Liver (tissue), 9 donors: Measurements from ENCODE around the gene NDUFS4. TPM values are rescaled to one million over a fixed set of nuclear protein-coding genes. Genes with fewer than 3 reads are reported as not detected.

ENCODE experiments used
- DNase-seq: peaks from one replicate; pipeline ENCODE4 v3.0.0-alpha.2; 2017; ENCODE audit warnings: low spot score
- H3K27ac ChIP-seq, 2 donors: one replicate each; pipeline ENCODE4 v1.7.0; 2013; ENCODE audit warnings: inconsistent platforms in 2 of 2, low read length in 2 of 2, control low read depth in 1 of 2, low read depth in 1 of 2, mild to moderate bottlenecking in 1 of 2
- H3K27me3 ChIP-seq, 4 donors: one replicate each; pipeline versions ENCODE4 v1.6.1 to v1.7.0; 2013; ENCODE audit warnings: low read length in 3 of 4, inconsistent platforms in 1 of 4, mild to moderate bottlenecking in 1 of 4, moderate library complexity in 1 of 4; ENCODE audit not compliant: control insufficient read depth in 4 of 4, insufficient read depth in 4 of 4
- H3K36me3 ChIP-seq, 4 donors: one replicate each; pipeline versions ENCODE4 v1.6.1 to v1.7.0; 2013; ENCODE audit warnings: low read length in 3 of 4, mild to moderate bottlenecking in 3 of 4, low read depth in 1 of 4, moderate library complexity in 1 of 4; ENCODE audit not compliant: control insufficient read depth in 4 of 4, insufficient read depth in 3 of 4
- H3K4me1 ChIP-seq, 4 donors: one replicate each; pipeline versions ENCODE4 v1.6.1 to v1.7.0; 2013; ENCODE audit warnings: low read length in 3 of 4, mild to moderate bottlenecking in 3 of 4, moderate library complexity in 1 of 4; ENCODE audit not compliant: control insufficient read depth in 4 of 4, insufficient read depth in 4 of 4
- H3K4me3 ChIP-seq, 3 donors: one replicate each; pipeline versions ENCODE4 v1.6.1 to v1.7.0; 2013; ENCODE audit warnings: low read length in 3 of 3, control low read depth in 1 of 3, low read depth in 1 of 3, mild to moderate bottlenecking in 1 of 3
- H3K9ac ChIP-seq, 2 donors: one replicate each; pipeline ENCODE4 v1.7.0; 2013; ENCODE audit warnings: low read length in 2 of 2, mild to moderate bottlenecking in 2 of 2, moderate library complexity in 2 of 2, control low read depth in 1 of 2, low read depth in 1 of 2
- H3K9me3 ChIP-seq, 4 donors: one replicate each; pipeline versions ENCODE4 v1.6.1 to v1.7.0; 2013; ENCODE audit warnings: low read length in 3 of 4; ENCODE audit not compliant: control insufficient read depth in 4 of 4
- EGR1 ChIP-seq, 2 donors: IDR thresholded peaks; 2 replicates each; pipeline ENCODE4 v1.6.1; 2016 to 2018; ENCODE audit warnings: antibody characterized with exemption in 2 of 2, low read depth in 2 of 2
- FOXA1 ChIP-seq: IDR thresholded peaks from 2 replicates; pipeline ENCODE4 v1.6.1; 2016; ENCODE audit warnings: antibody characterized with exemption
- FOXA2 ChIP-seq: IDR thresholded peaks from 2 replicates; pipeline ENCODE4 v1.6.1; 2016; ENCODE audit warnings: antibody characterized with exemption
- GABPA ChIP-seq, 2 donors: IDR thresholded peaks in 1 of 2; conservative IDR thresholded peaks in 1 of 2; 2 replicates each; pipeline ENCODE4 v1.6.1; 2016; ENCODE audit warnings: antibody characterized with exemption in 2 of 2, mild to moderate bottlenecking in 1 of 2, moderate library complexity in 1 of 2
- HNF4A ChIP-seq, 2 donors: conservative IDR thresholded peaks; 2 replicates each; pipeline ENCODE4 v1.6.1; 2016; ENCODE audit warnings: antibody characterized with exemption in 2 of 2, mild to moderate bottlenecking in 2 of 2
- HNF4G ChIP-seq: IDR thresholded peaks from 2 replicates; pipeline ENCODE4 v1.6.1; 2016; ENCODE audit warnings: antibody characterized with exemption
- JUND ChIP-seq, 2 donors: IDR thresholded peaks; 2 replicates each; pipeline ENCODE4 v1.6.1; 2016; ENCODE audit warnings: antibody characterized with exemption in 2 of 2
- NR2F2 ChIP-seq: IDR thresholded peaks from 2 replicates; pipeline ENCODE4 v1.6.1; 2016; ENCODE audit warnings: antibody characterized with exemption
- RAD21 ChIP-seq, 2 donors: IDR thresholded peaks; 2 replicates each; pipeline ENCODE4 v1.6.1; 2016; ENCODE audit warnings: antibody characterized with exemption in 2 of 2, mild to moderate bottlenecking in 2 of 2
- RXRA ChIP-seq, 2 donors: IDR thresholded peaks; 2 replicates each; pipeline ENCODE4 v1.6.1; 2017 to 2018; ENCODE audit warnings: antibody characterized with exemption in 2 of 2, mild to moderate bottlenecking in 1 of 2
- SP1 ChIP-seq: IDR thresholded peaks from 2 replicates; pipeline ENCODE4 v1.6.1; 2018; ENCODE audit warnings: antibody characterized with exemption, mild to moderate bottlenecking
- TAF1 ChIP-seq: conservative IDR thresholded peaks from 2 replicates; pipeline ENCODE4 v1.6.1; 2016; ENCODE audit warnings: antibody characterized with exemption, mild to moderate bottlenecking
- YY1 ChIP-seq: IDR thresholded peaks from 2 replicates; pipeline ENCODE4 v1.6.1; 2016; ENCODE audit warnings: antibody characterized with exemption, mild to moderate bottlenecking
- WGBS: extraction: QIAGEN DNeasy Blood & Tissue Kit; methylation state at CpG from one replicate; pipeline ENCODE4 v1.1.7; 2013; 5-methylcytosine and 5-hydroxymethylcytosine counted together
- polyA plus RNA-seq, 2 donors: library from polyadenylated mRNA; stranded (reverse) in 1 of 2; unstranded in 1 of 2; fragments of 200-250 nt in 1 of 2; fragments of >200 nt in 1 of 2; fragmentation: Nextera tagmentation in 1 of 2; extraction: Ambion mirVana in 1 of 2; gene quantifications; one replicate each; pipeline versions ENCODE4 v1.2.1 to v1.2.3, GENCODE V29; 2013 to 2015
- total RNA-seq, 2 donors: library from RNA; depleted of rRNA; stranded (reverse); fragments of >200 nt; gene quantifications; one replicate each; pipeline ENCODE4 v1.2.3, GENCODE V29; 2014
- TF ChIP-seq, protein P1 (sequence below): IDR thresholded peaks from 2 replicates; pipeline ENCODE4 v1.6.1; 2016; ENCODE audit warnings: antibody characterized with exemption
- TF ChIP-seq, protein P2 (sequence below): IDR thresholded peaks from 2 replicates; pipeline ENCODE4 v1.6.1; 2016; ENCODE audit warnings: antibody characterized with exemption
- TF ChIP-seq, protein P3 (sequence below): fragments of 150-350 bp; IDR thresholded peaks from 2 replicates; pipeline ENCODE4 v1.5.1; 2017; ENCODE audit warnings: improper control_type of control experiment, low read depth, low read length; ENCODE audit not compliant: missing input control
- TF ChIP-seq, protein P4 (sequence below): IDR thresholded peaks from 2 replicates; pipeline ENCODE4 v1.6.1; 2016; ENCODE audit warnings: antibody characterized with exemption
- TF ChIP-seq, protein P5 (sequence below): IDR thresholded peaks from 2 replicates; pipeline ENCODE4 v1.6.1; 2016; ENCODE audit warnings: antibody characterized with exemption, mild to moderate bottlenecking
- donor health status: healthy.
- donor health status: healthy.
- donor health status: healthy.
- donor health status: healthy.
- donor health status: healthy.

NDUFS4 gene
- 10 to 100 TPM; 35.9 to 62.2 TPM for total RNA-seq
- polyA plus RNA-seq: 100 to 1,000 TPM in 1 of 2 donors, 10 to 100 TPM in 1; 44.6 to 114 TPM

DNA sequence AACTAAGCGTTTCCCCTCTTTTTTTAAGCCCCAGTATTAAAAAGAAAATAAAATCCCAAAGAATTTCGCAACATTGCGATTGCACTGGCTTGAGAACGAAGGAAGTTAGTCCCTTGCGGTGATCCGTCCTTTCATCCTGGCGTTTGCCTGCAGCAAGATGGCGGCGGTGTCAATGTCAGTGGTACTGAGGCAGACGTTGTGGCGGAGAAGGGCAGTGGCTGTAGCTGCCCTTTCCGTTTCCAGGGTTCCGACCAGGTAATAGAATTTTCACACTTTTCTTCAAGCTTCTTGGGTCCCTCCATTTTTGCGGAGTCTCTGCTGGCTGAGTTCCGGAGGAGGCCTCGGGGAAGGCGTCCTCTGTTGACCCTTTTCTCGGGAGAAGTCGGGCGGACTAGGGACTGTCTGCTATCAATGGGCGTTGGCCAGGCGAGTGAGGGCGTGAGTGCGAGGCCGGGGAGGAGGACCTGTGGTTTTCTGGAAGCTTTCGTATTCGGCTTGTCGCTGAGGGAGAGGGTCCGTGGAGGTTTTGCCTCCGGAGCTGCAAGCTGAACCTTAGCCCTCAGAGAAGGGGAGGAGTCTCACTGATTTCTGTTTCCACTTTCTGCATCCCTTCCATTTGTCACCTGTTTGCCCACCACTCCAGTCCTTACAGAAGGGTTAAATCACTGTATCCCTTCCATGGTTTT is at the start of gene NDUFS4:
NDUFS4 (plus strand) TSS at position 134 of the 686 bp plus-strand sequence; CDS start at position 158, 24 bp downstream.
- Histone ChIP-seq H3K4me3 (peak within 1 kb of the TSS; percentile 73 to 88 (median 88)), H3K27me3 (no peaks in the 10 kb centered on the region), H3K36me3 (no peaks in the 10 kb centered on the region), H3K9ac (peak within 1 kb of the TSS; percentile 73 to 92), H3K4me1 (peaks cover 3 to 19% (median 11%) of the 10 kb centered on the region in 4 donors), H3K9me3 (no peaks in the 10 kb centered on the region), H3K27ac (peak within 1 kb of the TSS; percentile 85 to 86)
- WGBS: under 1% methylated on average over 30 of the region's 30 CpGs
- peak; percentile 100 for TF ChIP-seq YY1
- TF ChIP-seq JUND (IDR thresholded peaks at IDR 0.05): peak; percentile 12 to 71
- TF ChIP-seq, protein P1, sequence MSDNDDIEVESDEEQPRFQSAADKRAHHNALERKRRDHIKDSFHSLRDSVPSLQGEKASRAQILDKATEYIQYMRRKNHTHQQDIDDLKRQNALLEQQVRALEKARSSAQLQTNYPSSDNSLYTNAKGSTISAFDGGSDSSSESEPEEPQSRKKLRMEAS: peak; percentile 33
- TF ChIP-seq, protein P2, sequence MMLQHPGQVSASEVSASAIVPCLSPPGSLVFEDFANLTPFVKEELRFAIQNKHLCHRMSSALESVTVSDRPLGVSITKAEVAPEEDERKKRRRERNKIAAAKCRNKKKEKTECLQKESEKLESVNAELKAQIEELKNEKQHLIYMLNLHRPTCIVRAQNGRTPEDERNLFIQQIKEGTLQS: peak; percentile 69
- no peak for TF ChIP-seq FOXA1
- TF ChIP-seq HNF4A (conservative IDR thresholded peaks at IDR 0.05): peak in 1 of 2 donors; percentile 57
- TF ChIP-seq, protein P3, sequence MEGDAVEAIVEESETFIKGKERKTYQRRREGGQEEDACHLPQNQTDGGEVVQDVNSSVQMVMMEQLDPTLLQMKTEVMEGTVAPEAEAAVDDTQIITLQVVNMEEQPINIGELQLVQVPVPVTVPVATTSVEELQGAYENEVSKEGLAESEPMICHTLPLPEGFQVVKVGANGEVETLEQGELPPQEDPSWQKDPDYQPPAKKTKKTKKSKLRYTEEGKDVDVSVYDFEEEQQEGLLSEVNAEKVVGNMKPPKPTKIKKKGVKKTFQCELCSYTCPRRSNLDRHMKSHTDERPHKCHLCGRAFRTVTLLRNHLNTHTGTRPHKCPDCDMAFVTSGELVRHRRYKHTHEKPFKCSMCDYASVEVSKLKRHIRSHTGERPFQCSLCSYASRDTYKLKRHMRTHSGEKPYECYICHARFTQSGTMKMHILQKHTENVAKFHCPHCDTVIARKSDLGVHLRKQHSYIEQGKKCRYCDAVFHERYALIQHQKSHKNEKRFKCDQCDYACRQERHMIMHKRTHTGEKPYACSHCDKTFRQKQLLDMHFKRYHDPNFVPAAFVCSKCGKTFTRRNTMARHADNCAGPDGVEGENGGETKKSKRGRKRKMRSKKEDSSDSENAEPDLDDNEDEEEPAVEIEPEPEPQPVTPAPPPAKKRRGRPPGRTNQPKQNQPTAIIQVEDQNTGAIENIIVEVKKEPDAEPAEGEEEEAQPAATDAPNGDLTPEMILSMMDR: no peak
- peak; percentile 16 for TF ChIP-seq SP1
- TF ChIP-seq NR2F2: peak; percentile 61
- TF ChIP-seq RXRA (IDR thresholded peaks at IDR 0.05): peak; percentile 84 to 87
- TF ChIP-seq RAD21 (IDR thresholded peaks at IDR 0.05): peak; percentile 51 to 64
- peak in 1 of 2 donors; percentile 23 for TF ChIP-seq EGR1 (IDR thresholded peaks at IDR 0.05; ENCODE audit: low read depth in 2 of 2)
- TF ChIP-seq, protein P4, sequence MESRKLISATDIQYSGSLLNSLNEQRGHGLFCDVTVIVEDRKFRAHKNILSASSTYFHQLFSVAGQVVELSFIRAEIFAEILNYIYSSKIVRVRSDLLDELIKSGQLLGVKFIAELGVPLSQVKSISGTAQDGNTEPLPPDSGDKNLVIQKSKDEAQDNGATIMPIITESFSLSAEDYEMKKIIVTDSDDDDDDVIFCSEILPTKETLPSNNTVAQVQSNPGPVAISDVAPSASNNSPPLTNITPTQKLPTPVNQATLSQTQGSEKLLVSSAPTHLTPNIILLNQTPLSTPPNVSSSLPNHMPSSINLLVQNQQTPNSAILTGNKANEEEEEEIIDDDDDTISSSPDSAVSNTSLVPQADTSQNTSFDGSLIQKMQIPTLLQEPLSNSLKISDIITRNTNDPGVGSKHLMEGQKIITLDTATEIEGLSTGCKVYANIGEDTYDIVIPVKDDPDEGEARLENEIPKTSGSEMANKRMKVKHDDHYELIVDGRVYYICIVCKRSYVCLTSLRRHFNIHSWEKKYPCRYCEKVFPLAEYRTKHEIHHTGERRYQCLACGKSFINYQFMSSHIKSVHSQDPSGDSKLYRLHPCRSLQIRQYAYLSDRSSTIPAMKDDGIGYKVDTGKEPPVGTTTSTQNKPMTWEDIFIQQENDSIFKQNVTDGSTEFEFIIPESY: peak; percentile 93
- peak; percentile 68 for TF ChIP-seq TAF1
- TF ChIP-seq HNF4G: peak; percentile 15
- no peak for TF ChIP-seq FOXA2
- TF ChIP-seq, protein P5, sequence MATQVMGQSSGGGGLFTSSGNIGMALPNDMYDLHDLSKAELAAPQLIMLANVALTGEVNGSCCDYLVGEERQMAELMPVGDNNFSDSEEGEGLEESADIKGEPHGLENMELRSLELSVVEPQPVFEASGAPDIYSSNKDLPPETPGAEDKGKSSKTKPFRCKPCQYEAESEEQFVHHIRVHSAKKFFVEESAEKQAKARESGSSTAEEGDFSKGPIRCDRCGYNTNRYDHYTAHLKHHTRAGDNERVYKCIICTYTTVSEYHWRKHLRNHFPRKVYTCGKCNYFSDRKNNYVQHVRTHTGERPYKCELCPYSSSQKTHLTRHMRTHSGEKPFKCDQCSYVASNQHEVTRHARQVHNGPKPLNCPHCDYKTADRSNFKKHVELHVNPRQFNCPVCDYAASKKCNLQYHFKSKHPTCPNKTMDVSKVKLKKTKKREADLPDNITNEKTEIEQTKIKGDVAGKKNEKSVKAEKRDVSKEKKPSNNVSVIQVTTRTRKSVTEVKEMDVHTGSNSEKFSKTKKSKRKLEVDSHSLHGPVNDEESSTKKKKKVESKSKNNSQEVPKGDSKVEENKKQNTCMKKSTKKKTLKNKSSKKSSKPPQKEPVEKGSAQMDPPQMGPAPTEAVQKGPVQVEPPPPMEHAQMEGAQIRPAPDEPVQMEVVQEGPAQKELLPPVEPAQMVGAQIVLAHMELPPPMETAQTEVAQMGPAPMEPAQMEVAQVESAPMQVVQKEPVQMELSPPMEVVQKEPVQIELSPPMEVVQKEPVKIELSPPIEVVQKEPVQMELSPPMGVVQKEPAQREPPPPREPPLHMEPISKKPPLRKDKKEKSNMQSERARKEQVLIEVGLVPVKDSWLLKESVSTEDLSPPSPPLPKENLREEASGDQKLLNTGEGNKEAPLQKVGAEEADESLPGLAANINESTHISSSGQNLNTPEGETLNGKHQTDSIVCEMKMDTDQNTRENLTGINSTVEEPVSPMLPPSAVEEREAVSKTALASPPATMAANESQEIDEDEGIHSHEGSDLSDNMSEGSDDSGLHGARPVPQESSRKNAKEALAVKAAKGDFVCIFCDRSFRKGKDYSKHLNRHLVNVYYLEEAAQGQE: peak; percentile 79
- peak in 1 of 2 donors; percentile 46 for TF ChIP-seq GABPA (IDR thresholded peaks at IDR 0.05 in 1 of 2, conservative IDR thresholded peaks at IDR 0.05 in 1 of 2)
- peak; percentile 86 for DNase-seq
